Smooth muscle cell (in vitro differentiated cells): ENCODE measurements around the gene POLR2L. TPM values are rescaled to one million over a fixed set of nuclear protein-coding genes. Genes with fewer than 3 reads are reported as not detected.
A peak's percentile ranks its signal among the peaks of the same experiment; 100 is the strongest.

Experiments
- DNase-seq: peaks from one replicate; lab custom pipeline; 2025; ENCODE audit not compliant: unreplicated experiment; lab: John Stamatoyannopoulos, UW
- H2AFZ ChIP-seq: fragments of 200-600 bp; sonication (generic); 2 replicates; pipeline ENCODE4 v1.6.0; 2016; ENCODE audit warnings: antibody characterized with exemption, low read depth, mild to moderate bottlenecking
- H3F3A ChIP-seq: fragments of 200-600 bp; sonication (generic); 2 replicates; pipeline ENCODE4 v1.6.0; 2017; ENCODE audit warnings: antibody characterized with exemption, low read depth
- H3K27ac ChIP-seq: fragments of 200-600 bp; sonication (generic); 2 replicates; pipeline ENCODE4 v1.5.1; 2016; ENCODE audit warnings: low read depth, mild to moderate bottlenecking
- H3K27me3 ChIP-seq: fragments of 200-600 bp; sonication (generic); 2 replicates; pipeline ENCODE4 v1.6.1; 2016; ENCODE audit warnings: low read depth, mild to moderate bottlenecking
- H3K36me3 ChIP-seq: fragments of 200-600 bp; sonication (generic); 2 replicates; pipeline ENCODE4 v1.5.1; 2016; ENCODE audit warnings: low read depth
- H3K4me1 ChIP-seq: fragments of 200-600 bp; sonication (generic); 2 replicates; pipeline ENCODE4 v1.5.1; 2016; ENCODE audit warnings: low read depth
- H3K4me2 ChIP-seq: fragments of 200-600 bp; sonication (generic); 2 replicates; pipeline ENCODE4 v1.6.0; 2016; ENCODE audit warnings: mild to moderate bottlenecking
- H3K4me3 ChIP-seq: fragments of 200-600 bp; sonication (generic); 2 replicates; pipeline ENCODE4 v1.5.1; 2016; ENCODE audit warnings: mild to moderate bottlenecking
- H3K79me2 ChIP-seq: fragments of 200-600 bp; sonication (generic); 2 replicates; pipeline ENCODE4 v1.6.0; 2016; ENCODE audit warnings: low read depth, mild to moderate bottlenecking
- H3K9ac ChIP-seq: fragments of 200-600 bp; sonication (generic); 2 replicates; pipeline ENCODE4 v1.6.0; 2016; ENCODE audit warnings: low read depth
- H3K9me3 ChIP-seq: fragments of 200-600 bp; sonication (generic); replicated peaks from 2 replicates; pipeline ENCODE4 v1.5.1; 2016; ENCODE audit warnings: low read depth
- H4K20me1 ChIP-seq: fragments of 200-600 bp; sonication (generic); 2 replicates; pipeline ENCODE4 v1.6.0; 2016; ENCODE audit warnings: low read depth
- CTCF ChIP-seq: fragments of 200-600 bp; sonication (generic); IDR thresholded peaks from 2 replicates; pipeline ENCODE4 v1.5.1; 2017; ENCODE audit warnings: borderline replicate concordance, mild to moderate bottlenecking, antibody characterized with exemption; ENCODE audit not compliant: insufficient read depth, poor library complexity, severe bottlenecking
- WGBS: methylation state at CpG from one replicate; pipeline ENCODE4 v1.1.7; 2016; ENCODE audit warnings: low lambda C conversion rate; 5-methylcytosine and 5-hydroxymethylcytosine counted together
- polyA plus RNA-seq: library from polyadenylated mRNA; unstranded; fragments of >200 nt; fragmentation: Nextera tagmentation; extraction: Ambion mirVana; gene quantifications from 2 replicates; pipeline ENCODE4 v1.2.1, GENCODE V29; 2016
- total RNA-seq: library from RNA; depleted of rRNA; stranded (reverse); fragments of >200 nt; gene quantifications from 2 replicates; pipeline ENCODE4 v1.2.3, GENCODE V29; 2014

POLR2L gene
- total and polyA plus RNA-seq, 2 experiments from 2014 or later: 51.4 to 380 TPM

- no peak for TF ChIP-seq CTCF
- H3K4me3 ChIP-seq: peak overlapping the region; percentile 48
- WGBS: 7% methylated on average over 49 of the region's 66 CpGs
- H4K20me1 ChIP-seq: peaks cover 43% of the 10 kb centered on the region
- no peak for DNase-seq
- H3K4me2 ChIP-seq: peak overlapping the region; percentile 83
- no peaks in the 10 kb centered on the region for H3K36me3 ChIP-seq
- H3K9me3 ChIP-seq: no peaks in the 10 kb centered on the region
- H3F3A ChIP-seq: peaks cover 6% of the 10 kb centered on the region
- H3K27ac ChIP-seq: no peak overlapping the region
- no peak overlapping the region for H3K9ac ChIP-seq
- H3K4me1 ChIP-seq: peaks cover 40% of the 10 kb centered on the region
- H2AFZ ChIP-seq: no peak overlapping the region
- peaks cover 65% of the 10 kb centered on the region for H3K27me3 ChIP-seq
- H3K79me2 ChIP-seq: no peaks in the 10 kb centered on the region
These were observed 15.0 kb downstream of the POLR2L start for GRCh38 chr11:827146-827896.

- H2AFZ ChIP-seq: no peak overlapping the region
- H3F3A ChIP-seq: peaks cover 6% of the 10 kb centered on the region
- H3K27me3 ChIP-seq: peaks cover 65% of the 10 kb centered on the region
- no peak for DNase-seq
- no peak for TF ChIP-seq CTCF
- no peak overlapping the region for H3K9ac ChIP-seq
- H3K4me1 ChIP-seq: peaks cover 34% of the 10 kb centered on the region
- no peak overlapping the region for H3K27ac ChIP-seq
- peak overlapping the region; percentile 48 for H3K4me3 ChIP-seq
- WGBS: 6% methylated on average over 12 of the region's 22 CpGs
- peak overlapping the region; percentile 83 for H3K4me2 ChIP-seq
- no peaks in the 10 kb centered on the region for H3K79me2 ChIP-seq
- H3K9me3 ChIP-seq: no peaks in the 10 kb centered on the region
- no peaks in the 10 kb centered on the region for H3K36me3 ChIP-seq
- H4K20me1 ChIP-seq: peaks cover 46% of the 10 kb centered on the region
These were observed 15.5 kb downstream of the POLR2L start for GRCh38 chr11:826836-827145.

GRCh38 chr11:826227-826621, 16.1 kb downstream of the POLR2L start:
- 87% methylated on average over 5 of the region's 9 CpGs for WGBS
- peaks cover 6% of the 10 kb centered on the region for H3F3A ChIP-seq
- H3K9me3 ChIP-seq: no peaks in the 10 kb centered on the region
- peaks cover 62% of the 10 kb centered on the region for H3K27me3 ChIP-seq
- H3K4me1 ChIP-seq: peaks cover 29% of the 10 kb centered on the region
- no peaks in the 10 kb centered on the region for H3K79me2 ChIP-seq
- H2AFZ ChIP-seq: no peak overlapping the region
- no peak overlapping the region for H3K4me3 ChIP-seq
- H3K27ac ChIP-seq: no peak overlapping the region
- no peak overlapping the region for H3K9ac ChIP-seq
- no peak for DNase-seq
- H3K4me2 ChIP-seq: no peak overlapping the region
- H4K20me1 ChIP-seq: peaks cover 48% of the 10 kb centered on the region
- no peaks in the 10 kb centered on the region for H3K36me3 ChIP-seq
- TF ChIP-seq CTCF: no peak
